HFF-Myc (cell line): Measurements from ENCODE around the gene FOLR1.

Source experiments
- DNase-seq: peaks from one replicate; pipeline ENCODE4 v3.0.0-alpha.2; 2011; ENCODE audit warnings: low read depth; ENCODE audit errors: extremely low read depth
- H3K4me3 ChIP-seq: replicated peaks from 2 replicates; pipeline ENCODE4 v1.5.1; 2011; ENCODE audit warnings: low read depth, mild to moderate bottlenecking, control low read depth, low read length
- TF ChIP-seq, protein P1 (sequence below): IDR thresholded peaks from 2 replicates; pipeline ENCODE4 v1.5.1; 2012; ENCODE audit warnings: mild to moderate bottlenecking, low read depth, low read length, control low read depth; ENCODE audit errors: missing control alignments

Gene FOLR1

DNA sequence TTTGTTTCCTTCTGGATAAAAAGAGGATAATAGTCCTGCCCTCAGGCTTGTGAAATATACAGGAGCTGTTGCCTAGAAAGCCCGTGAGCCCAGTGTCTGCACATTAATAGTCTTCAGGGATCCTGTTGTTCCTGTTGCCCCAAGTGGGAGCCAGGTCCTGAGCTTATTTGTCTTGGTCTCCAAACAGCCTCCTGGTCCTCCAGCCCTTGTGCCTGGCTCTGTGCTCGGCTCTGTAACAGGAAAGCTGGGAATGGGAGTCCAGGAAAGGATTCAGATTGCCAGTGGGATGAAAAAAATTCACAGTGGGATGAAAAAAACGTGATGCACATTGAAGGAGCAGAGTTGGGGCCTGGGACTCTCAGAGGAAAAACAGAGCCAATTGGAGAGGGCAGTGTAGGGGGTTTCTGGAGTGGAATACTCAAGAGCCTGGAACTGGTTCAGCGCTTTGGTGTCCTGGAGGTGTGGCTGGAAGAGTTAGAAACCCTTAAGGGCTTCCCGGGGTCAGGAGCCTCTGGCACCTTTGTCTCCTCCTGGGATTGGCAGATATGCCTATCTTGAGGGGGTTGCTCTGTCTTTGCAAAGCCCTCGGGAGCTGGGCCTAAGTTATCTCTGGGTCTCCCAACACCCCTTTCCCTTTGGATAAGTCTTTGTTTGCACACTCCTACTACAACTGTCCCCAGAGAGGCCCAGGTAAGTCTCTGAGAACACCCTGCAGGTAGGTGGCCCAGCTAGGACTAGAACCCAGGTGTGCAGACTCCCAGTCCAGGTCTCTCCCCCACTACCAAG lies 30.4 kb downstream of the FOLR1 start:
- no peak for DNase-seq
- H3K4me3 ChIP-seq = peak overlapping the region; percentile 65
- TF ChIP-seq, protein P1, sequence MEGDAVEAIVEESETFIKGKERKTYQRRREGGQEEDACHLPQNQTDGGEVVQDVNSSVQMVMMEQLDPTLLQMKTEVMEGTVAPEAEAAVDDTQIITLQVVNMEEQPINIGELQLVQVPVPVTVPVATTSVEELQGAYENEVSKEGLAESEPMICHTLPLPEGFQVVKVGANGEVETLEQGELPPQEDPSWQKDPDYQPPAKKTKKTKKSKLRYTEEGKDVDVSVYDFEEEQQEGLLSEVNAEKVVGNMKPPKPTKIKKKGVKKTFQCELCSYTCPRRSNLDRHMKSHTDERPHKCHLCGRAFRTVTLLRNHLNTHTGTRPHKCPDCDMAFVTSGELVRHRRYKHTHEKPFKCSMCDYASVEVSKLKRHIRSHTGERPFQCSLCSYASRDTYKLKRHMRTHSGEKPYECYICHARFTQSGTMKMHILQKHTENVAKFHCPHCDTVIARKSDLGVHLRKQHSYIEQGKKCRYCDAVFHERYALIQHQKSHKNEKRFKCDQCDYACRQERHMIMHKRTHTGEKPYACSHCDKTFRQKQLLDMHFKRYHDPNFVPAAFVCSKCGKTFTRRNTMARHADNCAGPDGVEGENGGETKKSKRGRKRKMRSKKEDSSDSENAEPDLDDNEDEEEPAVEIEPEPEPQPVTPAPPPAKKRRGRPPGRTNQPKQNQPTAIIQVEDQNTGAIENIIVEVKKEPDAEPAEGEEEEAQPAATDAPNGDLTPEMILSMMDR = no peak

DNA sequence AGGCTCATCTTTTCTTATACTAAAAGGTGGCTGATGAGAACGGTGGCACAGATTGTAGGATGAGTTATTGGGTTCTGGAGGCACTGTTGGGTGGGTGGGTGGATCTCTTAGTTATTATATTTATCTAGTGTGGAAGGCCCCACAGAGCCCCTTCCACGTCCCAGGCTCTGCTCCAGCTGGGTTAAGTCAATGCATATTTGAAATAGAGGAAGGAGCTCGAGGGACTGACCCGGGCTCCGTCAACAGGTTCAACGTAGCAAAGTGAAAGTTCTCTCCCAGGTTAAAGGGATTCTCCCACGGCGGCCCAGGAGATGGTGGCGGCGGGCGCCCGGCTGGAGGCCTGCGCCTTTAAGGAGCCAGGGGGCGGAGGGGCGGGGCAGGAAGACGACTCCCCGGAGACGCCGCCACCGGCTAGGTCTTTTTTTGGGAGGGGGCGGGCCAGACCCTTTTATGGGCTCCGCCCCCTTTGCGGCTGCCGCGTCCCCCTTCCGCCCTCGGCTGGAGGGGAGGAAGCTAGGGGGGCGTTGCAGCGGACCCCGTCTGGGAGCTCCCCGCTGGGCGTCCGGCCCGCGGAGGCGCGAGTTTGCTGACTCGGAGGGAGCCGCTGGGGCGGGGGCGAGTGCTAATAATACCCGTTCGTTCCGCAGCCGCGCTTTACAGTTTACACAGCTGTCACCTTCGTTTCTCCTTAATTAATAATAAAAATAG lies 31.1 kb downstream of the FOLR1 start:
- peak overlapping the region; percentile 65 for H3K4me3 ChIP-seq
- peak; percentile 50 for DNase-seq
- TF ChIP-seq, protein P1 = peak; percentile 34

DNA sequence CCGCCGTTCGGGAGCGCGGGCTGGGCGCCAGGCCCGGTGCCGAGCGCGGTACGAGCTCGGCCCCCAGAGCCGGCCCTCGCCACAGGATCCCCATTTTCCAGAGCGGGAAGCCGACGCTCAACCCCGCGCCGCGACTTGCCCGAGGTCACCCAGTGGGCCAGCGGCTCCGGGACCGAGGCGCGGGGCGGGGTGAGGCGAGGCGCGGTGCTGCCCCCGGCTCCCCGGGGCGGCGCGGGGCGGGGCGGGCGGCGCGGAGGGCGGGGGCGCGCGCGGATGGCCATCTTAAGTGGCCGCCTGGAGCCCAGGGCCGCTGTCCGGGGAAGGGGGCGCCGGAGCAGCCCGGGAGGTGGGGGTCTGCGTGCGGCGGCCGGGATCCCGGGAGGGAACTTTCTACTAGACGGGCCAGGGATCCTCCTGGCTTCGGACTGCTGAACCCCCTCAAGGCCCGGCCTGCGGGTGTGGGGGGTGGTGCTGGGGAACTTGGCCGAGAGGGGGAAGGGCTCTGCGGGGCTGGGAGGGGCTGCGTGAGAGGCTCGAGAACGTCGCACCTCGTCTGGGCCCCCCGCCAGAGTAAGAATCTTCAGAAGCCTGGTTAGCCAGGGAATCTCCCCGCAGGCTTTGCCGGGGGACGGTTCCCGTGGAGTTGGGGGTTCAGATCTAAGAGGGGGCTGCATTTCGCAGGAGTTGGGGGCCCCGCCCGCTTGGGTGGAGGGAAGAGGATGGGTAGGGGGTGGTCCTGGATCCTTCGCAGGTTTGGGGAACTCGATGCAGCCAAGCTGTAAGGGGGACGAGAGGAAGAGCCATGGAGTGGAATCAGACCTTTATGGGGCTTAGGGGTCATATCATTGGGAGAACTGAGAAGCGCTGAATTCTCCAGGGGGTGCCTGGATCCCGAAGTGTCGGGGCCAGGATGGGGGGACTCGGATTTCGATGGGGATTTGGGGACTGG lies 31.9 kb downstream of the FOLR1 start:
- DNase-seq = no peak
- TF ChIP-seq, protein P1 = no peak
- H3K4me3 ChIP-seq = peak overlapping the region; percentile 65

DNA sequence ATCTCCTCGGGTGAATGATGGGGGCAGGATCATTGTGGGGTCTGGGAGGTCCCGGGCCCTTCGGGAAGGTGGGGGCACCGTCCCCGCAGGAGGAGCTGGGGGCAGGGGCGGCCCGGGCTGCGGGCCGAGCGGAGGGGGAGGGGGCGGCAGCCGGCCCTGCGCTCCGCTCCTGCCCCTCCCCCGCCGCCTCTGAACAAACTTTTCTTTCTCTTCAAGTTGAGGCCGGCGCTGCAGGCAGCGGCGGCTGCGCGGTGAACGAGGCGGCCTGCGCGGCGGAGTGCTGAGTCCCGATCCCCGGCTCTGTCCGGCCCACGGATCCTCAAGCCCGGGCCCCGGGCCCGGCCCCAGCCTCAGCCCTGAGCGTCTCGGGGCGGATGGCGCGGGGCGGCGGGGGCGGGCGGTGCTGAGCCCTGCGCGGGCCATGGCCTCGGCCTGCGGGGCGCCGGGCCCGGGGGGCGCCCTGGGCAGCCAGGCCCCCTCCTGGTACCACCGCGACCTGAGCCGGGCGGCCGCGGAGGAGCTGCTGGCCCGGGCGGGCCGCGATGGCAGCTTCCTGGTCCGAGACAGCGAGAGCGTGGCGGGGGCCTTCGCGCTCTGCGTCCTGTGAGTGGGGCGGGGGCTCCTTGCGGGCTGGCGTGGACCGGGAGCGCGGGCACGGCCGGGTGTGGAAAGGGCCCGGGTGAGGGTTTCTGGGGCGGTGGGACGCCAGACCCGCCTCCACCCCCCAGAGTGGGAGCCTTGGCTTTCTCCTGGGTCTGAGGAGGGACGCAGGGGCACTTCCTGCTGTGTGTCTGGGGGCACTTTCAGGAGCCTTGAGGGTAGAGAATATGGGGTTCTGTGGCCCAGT lies 32.8 kb downstream of the FOLR1 start, which contains the start of gene INPPL1:
Gene INPPL1, plus strand, starts transcription at position 204 of the 847 bp plus-strand sequence. Its CDS starts 218 bp downstream, at position 422.
- TF ChIP-seq, protein P1 = no peak
- H3K4me3 ChIP-seq = peak within 1 kb of the TSS; percentile 65
- no peak for DNase-seq

DNA sequence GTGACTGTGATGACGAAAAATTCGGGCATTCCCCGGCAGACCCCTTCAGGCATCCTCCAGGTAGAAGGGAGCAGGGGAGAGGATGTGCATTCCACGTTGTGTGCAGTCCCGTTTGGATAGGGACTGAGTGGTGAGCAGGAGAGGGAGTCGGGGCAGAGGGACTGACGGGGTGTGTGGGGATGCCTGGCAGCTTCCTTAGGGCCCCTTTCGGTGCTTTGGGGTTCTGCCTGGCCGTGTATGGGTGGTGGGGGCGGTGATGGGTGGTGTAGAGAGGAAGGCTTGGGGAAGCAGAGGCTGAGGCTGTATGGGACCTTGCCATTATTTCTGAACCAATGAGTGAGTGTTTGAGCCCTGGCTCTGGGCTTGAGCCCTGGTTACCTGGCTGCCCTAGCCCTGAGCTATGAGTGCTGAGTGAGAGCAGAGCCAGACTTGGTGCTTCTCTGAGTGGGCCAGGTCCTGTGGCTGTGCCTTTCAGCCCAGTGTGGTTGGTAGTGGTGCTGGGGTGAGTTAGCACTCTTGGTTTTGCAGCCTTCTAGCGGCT lies 33.5 kb downstream of the FOLR1 start:
- TF ChIP-seq, protein P1 = no peak
- peak overlapping the region; percentile 65 for H3K4me3 ChIP-seq
- no peak for DNase-seq
